HG03066 (cell line): ENCODE results near the gene PSIP1.
"Not testable (repeated sequence)": the region's sequence is repeated elsewhere in the genome, so short reads cannot be mapped to it uniquely, and the experiment has no call there.

ENCODE experiments used
- ATAC-seq: cut with Tn5 transposase; IDR thresholded peaks from one replicate; pipeline ENCODE4 v1.9.1; 2021; ENCODE audit warnings: low read depth; ENCODE audit not compliant: unreplicated experiment

PSIP1 gene

DNA sequence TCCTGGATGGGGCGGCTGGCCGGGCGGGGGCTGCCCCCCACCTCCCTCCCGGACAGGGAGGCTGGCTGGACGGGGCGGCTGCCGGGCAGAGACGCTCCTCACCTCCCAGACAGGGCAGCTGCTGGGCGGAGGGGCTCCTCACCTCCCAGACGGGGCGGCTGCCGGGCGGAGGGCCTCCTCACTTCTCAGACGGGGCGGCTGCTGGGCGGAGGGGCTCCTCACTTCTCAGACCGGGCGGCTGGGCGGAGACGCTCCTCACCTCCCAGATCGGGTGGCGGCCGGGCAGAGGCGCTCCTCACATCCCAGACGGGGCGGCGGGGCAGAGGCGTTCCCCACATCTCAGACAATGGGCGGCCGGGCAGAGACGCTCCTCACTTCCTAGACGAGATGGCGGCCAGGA is 68.5 kb downstream of the PSIP1 start:
- not testable (repeated sequence) for ATAC-seq

DNA sequence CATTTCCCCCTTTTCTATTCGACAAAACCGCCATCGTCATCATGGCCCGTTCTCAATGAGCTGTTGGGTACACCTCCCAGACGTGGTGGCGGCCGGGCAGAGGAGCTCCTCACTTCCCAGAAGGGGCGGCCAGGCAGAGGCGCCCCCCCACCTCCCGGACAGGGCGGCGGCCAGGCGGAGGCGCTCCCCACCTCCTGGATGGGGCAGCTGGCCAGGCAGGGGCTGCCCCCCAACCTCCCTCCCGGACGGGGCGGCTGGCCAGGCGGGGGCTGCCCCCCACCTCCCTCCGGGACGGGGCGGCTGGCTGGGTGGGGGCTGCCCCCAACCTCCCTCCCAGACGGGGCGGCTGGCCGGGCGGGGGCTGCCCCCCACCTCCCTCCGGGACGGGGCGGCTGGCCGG is 68.9 kb downstream of the PSIP1 start:
- not testable (repeated sequence) for ATAC-seq

GRCh38 chr9:15438891-15439290 is 71.9 kb downstream of the PSIP1 start:
- ATAC-seq: no peak

GRCh38 chr9:15433661-15434060 is 77.1 kb downstream of the PSIP1 start:
- peak; percentile 83 for ATAC-seq

DNA sequence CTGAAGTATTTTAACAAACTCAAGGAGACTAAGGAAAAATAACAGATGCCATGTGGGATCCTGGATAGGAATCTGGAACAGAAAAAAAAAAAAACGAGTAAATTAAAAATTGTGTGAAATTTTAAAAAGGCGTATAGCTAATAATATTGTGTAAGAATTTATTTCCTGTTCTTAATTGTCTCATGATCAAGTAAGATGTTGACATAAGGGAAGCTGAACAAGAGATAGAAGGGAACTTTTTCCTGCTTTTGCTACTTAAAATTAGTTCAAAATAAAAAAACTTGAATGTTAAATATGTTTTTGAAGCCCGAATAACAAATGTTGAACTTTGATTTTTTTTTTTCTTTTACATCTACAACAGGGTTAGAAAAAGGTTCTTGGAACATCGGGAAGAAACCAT is 77.6 kb downstream of the PSIP1 start:
- ATAC-seq: no peak

GRCh38 chr9:15430920-15431844 is 79.6 kb downstream of the PSIP1 start:
- no peak for ATAC-seq

DNA sequence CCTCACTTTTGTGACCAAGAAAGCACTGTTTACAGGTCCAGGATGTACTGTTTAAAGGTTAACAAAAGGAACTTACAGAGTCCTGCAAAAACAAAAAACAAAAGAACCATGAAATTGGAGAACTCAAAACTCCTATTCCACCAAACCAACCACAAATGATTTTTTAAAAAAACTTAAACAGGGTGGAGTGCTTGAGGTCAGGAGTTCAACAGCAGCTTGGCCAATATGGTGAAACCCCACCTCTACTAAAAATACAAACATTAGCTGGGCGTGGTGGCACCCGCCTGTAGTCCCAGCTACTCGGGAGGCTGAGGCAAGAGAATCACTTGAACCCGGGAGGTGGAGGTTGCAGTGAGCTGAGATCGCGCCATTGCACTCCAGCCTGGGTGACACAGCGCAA is 83.1 kb downstream of the PSIP1 start:
- not testable (repeated sequence) for ATAC-seq

DNA sequence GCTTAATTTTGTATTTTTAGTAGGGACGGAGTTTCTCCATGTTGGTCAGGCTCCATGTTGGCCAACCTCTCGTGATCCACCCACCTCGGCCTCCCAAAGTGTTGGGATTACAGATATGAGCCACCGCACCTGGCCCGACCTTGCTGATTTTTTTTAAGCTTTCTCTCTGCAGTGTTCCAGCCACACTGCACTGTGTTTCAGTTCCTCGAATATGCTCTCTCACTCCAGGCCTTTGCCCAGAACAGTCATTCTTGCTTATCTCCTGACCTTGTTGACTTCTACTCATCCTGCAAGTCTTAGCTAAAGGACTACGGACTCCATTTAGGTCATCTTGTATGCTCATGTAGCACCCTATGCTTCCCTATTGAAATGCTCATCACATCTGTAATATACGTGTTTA is 84.8 kb downstream of the PSIP1 start:
- peak; percentile 38 for ATAC-seq

DNA sequence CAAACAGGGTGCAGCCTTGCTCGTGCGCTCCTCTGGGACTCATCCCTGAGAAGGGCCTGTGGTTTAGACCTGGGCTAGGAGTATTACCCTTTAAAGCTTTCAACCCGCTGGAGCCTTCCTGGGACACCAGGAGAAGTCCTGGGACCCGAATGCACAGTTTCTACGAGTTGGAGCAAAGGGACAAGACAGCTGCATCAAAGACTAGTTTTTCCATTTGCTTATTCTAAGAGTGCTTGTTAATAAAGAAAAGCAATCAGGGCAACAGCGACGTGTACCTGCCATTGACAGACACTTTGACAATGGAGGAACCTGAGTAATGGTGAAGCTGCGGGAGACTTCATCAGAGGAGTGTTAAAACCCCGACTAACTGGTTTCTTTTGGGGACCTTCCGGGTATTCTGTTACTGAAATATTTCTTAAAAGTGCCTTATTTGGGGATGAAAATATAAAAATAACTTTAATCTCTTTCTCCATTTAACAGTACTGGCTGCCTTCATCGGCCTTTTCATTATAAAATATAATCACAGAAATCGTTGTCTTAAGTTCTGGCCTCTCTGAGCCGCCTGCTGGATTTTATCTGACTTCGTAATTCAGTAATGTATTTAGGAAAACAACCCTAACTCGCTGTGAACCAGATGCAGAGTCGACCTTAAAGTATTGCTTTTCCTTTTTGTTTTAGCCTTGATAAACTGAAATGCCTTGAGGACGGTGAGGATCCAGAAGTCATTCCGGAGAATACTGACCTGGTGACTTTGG is 87.4 kb downstream of the PSIP1 start:
- peak; percentile 2 for ATAC-seq

- ATAC-seq: peak; percentile 94
These were observed 88.2 kb downstream of the PSIP1 start, which contains the start of gene SNAPC3 for GRCh38 chr9:15422372-15423230. Gene SNAPC3 (plus strand): TSS chr9:15422876. CDS start chr9:15422880, 4 bp downstream.

DNA sequence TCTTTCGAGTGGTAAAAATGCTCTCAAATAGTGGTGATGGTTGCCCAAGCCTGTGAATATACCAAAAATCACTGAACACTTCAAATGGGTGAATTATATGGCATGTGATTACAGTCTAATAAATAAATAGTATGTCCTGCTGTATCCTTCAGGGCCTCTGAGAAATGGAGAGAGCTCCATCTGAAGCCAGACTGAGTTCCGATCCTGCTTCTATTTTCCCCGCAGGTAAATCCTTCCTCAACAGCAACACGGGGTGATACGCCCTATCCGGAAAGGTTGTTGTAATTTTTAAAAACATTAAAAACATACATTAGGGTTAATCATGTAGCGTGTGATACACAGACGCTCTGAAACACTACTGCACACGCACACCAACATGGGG is 88.8 kb downstream of the PSIP1 start:
- no peak for ATAC-seq

GRCh38 chr9:15421532-15421931 is 89.2 kb downstream of the PSIP1 start:
- no peak for ATAC-seq

- no peak for ATAC-seq
These were observed 90.0 kb downstream of the PSIP1 start for GRCh38 chr9:15420796-15421195.

GRCh38 chr9:15417626-15418025 is 93.1 kb downstream of the PSIP1 start:
- ATAC-seq: no peak

DNA sequence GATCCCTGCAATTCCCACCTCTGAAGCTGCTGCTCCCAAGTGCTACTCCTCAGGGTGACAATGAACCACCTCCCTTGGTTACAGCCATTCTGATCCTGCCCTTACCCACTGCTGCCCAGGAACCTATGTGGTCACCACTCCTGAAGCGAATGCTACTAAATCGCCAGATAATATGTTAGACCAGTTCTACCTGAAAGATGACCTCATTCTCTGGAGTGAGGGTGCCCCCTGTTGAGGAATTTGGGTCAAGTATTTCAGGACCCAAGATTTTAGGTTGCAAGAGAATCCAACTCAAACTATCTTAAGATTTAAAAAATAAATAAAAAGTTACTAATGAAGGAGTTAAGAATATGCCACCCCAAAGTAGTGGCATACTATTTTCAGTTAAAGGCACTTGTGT is 93.9 kb downstream of the PSIP1 start:
- ATAC-seq: no peak
